GM19193 (cell line): ENCODE measurements around the gene FBXW8.

Source experiments
- POLR2A ChIP-seq: IDR thresholded peaks from 4 replicates; pipeline ENCODE4 v1.6.1; 2011; ENCODE audit not compliant: insufficient read depth, insufficient read length; ENCODE audit errors: extremely low read depth

The FBXW8 gene

GRCh38 chr12:117024961-117025480 is 114.3 kb downstream of the FBXW8 start:
- no peak for TF ChIP-seq POLR2A

GRCh38 chr12:117025481-117026151 is 114.9 kb downstream of the FBXW8 start:
- no peak for TF ChIP-seq POLR2A

GRCh38 chr12:117026343-117026742 is 115.6 kb downstream of the FBXW8 start:
- no peak for TF ChIP-seq POLR2A

GRCh38 chr12:117026921-117027250 is 116.1 kb downstream of the FBXW8 start:
- no peak for TF ChIP-seq POLR2A

- TF ChIP-seq POLR2A: no peak
Observed at GRCh38 chr12:117027251-117028086, 116.7 kb downstream of the FBXW8 start.

GRCh38 chr12:117028254-117028653 is 117.5 kb downstream of the FBXW8 start:
- TF ChIP-seq POLR2A: no peak

- no peak for TF ChIP-seq POLR2A
Observed at GRCh38 chr12:117030187-117030900, 119.6 kb downstream of the FBXW8 start.

GRCh38 chr12:117031843-117032592 is 121.3 kb downstream of the FBXW8 start:
- TF ChIP-seq POLR2A: no peak

GRCh38 chr12:117032593-117033381 is 122.0 kb downstream of the FBXW8 start:
- no peak for TF ChIP-seq POLR2A

GRCh38 chr12:117033382-117034221 is 122.9 kb downstream of the FBXW8 start:
- no peak for TF ChIP-seq POLR2A

- TF ChIP-seq POLR2A: no peak
Observed at GRCh38 chr12:117034249-117034648, 123.5 kb downstream of the FBXW8 start.

GRCh38 chr12:117034701-117035151 is 124.0 kb downstream of the FBXW8 start:
- no peak for TF ChIP-seq POLR2A

GRCh38 chr12:117035287-117035686 is 124.5 kb downstream of the FBXW8 start:
- no peak for TF ChIP-seq POLR2A

- no peak for TF ChIP-seq POLR2A
Observed at GRCh38 chr12:117036046-117036445, 125.3 kb downstream of the FBXW8 start.

GRCh38 chr12:117036547-117036946 is 125.8 kb downstream of the FBXW8 start:
- no peak for TF ChIP-seq POLR2A
